Measurements from ENCODE around the gene MFAP4.

Gene MFAP4

GRCh38 chr17:19333736-19334290 is 53.2 kb downstream of the MFAP4 start:
- no peak for DNase-seq (ENCODE audit: low spot score)
